HCT116 (cell line): ENCODE measurements around the gene LEMD1. TPM values are rescaled to one million over a fixed set of nuclear protein-coding genes. Genes with fewer than 3 reads are reported as not detected.

Source experiments
- ATAC-seq: fragments of 200-7000 bp; cut with Tn5 transposase; 2 replicates; pipeline ENCODE4 v1.9.1; 2020; ENCODE audit warnings: mild to moderate bottlenecking, moderate library complexity
- BruUV-seq: library from RNA; stranded (reverse); fragments of 400-500 nt; replicated peaks from 2 replicates; lab custom pipeline; 2021; lab: Mats Ljungman, UMichigan
- CTCF ChIA-PET: fragments of 300-600 bp; sonication (Branson Sonifier 250); formaldehyde crosslinking; loops from one replicate; lab custom pipeline; 2021; ENCODE audit warnings: antibody characterized with exemption; lab: Charles Lee
- POLR2A ChIA-PET: fragments of 300-600, 350-600 bp; sonication (Branson Sonifier 250); formaldehyde crosslinking; loops from one replicate; lab custom pipeline; 2021; ENCODE audit warnings: antibody characterized with exemption; lab: Charles Lee
- RAD21 ChIA-PET, 2 experiments: fragments of 300-600 bp; sonication (Branson Sonifier 250); formaldehyde crosslinking; loops; one replicate each; lab custom pipeline; 2023; ENCODE audit warnings: low total read pairs in 2 of 2; ENCODE audit not compliant: uncharacterized antibody in 2 of 2, unreplicated experiment in 2 of 2, low non-redundant PET in 1 of 2; lab: Charles Lee
- DNase-seq: peaks from one replicate; pipeline ENCODE4 v3.0.0-alpha.2; 2010; ENCODE audit warnings: low read depth, low spot score
- H2AFZ ChIP-seq: fragments of 200-600 bp; shearing (Covaris generic), sonication (generic); 2 replicates; pipeline ENCODE4 v1.6.1; 2017; ENCODE audit warnings: low read depth, mixed run types, mixed read lengths, antibody characterized with exemption, low read length; ENCODE audit not compliant: poor library complexity, severe bottlenecking
- H3K27ac ChIP-seq: 2 replicates; pipeline ENCODE4 v1.5.1; 2012; ENCODE audit warnings: low read depth, low read length
- H3K27me3 ChIP-seq: fragments of 200-600 bp; sonication (generic); 2 replicates; pipeline ENCODE4 v1.6.1; 2016; ENCODE audit warnings: mixed run types, low read length, mixed read lengths; ENCODE audit not compliant: insufficient read depth
- H3K36me3 ChIP-seq, 2 experiments: fragments of 200-500 bp in 1 of 2; fragments of 200-600 bp in 1 of 2; sonication (Bioruptor generic) in 1 of 2; sonication (generic) in 1 of 2; 2 replicates each; pipeline versions ENCODE4 v1.5.1 to v1.6.1; 2014 to 2016; ENCODE audit warnings: low read length in 2 of 2, inconsistent platforms in 1 of 2, mixed read lengths in 1 of 2, mixed run types in 1 of 2; ENCODE audit not compliant: insufficient read depth in 2 of 2, control insufficient read depth in 1 of 2
- H3K4me1 ChIP-seq, 2 experiments: fragments of 200-600 bp in 1 of 2; sonication (generic) in 1 of 2; 2 replicates each; pipeline versions ENCODE4 v1.5.1 to v1.6.1; 2012 to 2017; ENCODE audit warnings: low read length in 2 of 2, inconsistent platforms in 1 of 2, mild to moderate bottlenecking in 1 of 2, mixed read lengths in 1 of 2, mixed run types in 1 of 2, moderate library complexity in 1 of 2; ENCODE audit not compliant: insufficient read depth in 2 of 2, control insufficient read depth in 1 of 2
- H3K4me2 ChIP-seq: fragments of 200-600 bp; sonication (generic); 2 replicates; pipeline ENCODE4 v1.6.1; 2017; ENCODE audit warnings: mixed run types, low read length, mixed read lengths
- H3K4me3 ChIP-seq, 2 experiments: fragments of 200-600 bp in 1 of 2; sonication (generic) in 1 of 2; replicated peaks in 1 of 2; 2 replicates each; pipeline ENCODE4 v1.5.1; 2011 to 2016; ENCODE audit warnings: low read length in 2 of 2, control low read depth in 1 of 2, low read depth in 1 of 2, mild to moderate bottlenecking in 1 of 2, mixed read lengths in 1 of 2, mixed run types in 1 of 2
- H3K79me2 ChIP-seq: fragments of 200-600 bp; sonication (generic); 2 replicates; pipeline ENCODE4 v1.6.1; 2017; ENCODE audit warnings: mild to moderate bottlenecking, mixed run types, low read length, moderate library complexity, mixed read lengths; ENCODE audit not compliant: insufficient read depth
- H3K9ac ChIP-seq: fragments of 200-600 bp; sonication (generic); 2 replicates; pipeline ENCODE4 v1.6.1; 2016; ENCODE audit warnings: low read length, mixed read lengths
- H3K9me2 ChIP-seq: fragments of 200-600 bp; sonication (generic), shearing (Covaris generic); 2 replicates; pipeline ENCODE4 v1.6.1; 2017; ENCODE audit warnings: mixed run types, mild to moderate bottlenecking, moderate library complexity; ENCODE audit not compliant: insufficient read depth
- H3K9me3 ChIP-seq, 2 experiments: fragments of 200-500 bp in 1 of 2; fragments of 200-600 bp in 1 of 2; sonication (Bioruptor generic) in 1 of 2; sonication (generic) in 1 of 2; 2 replicates each; pipeline ENCODE4 v1.6.1; 2014 to 2017; ENCODE audit warnings: low read length in 2 of 2, mixed read lengths in 2 of 2, inconsistent platforms in 1 of 2, low read depth in 1 of 2, mild to moderate bottlenecking in 1 of 2, mixed run types in 1 of 2, moderate library complexity in 1 of 2; ENCODE audit not compliant: control insufficient read depth in 1 of 2, insufficient read depth in 1 of 2
- H4K20me1 ChIP-seq: fragments of 200-600 bp; sonication (generic), shearing (Covaris generic); 2 replicates; pipeline ENCODE4 v1.6.1; 2017; ENCODE audit warnings: mixed run types, mild to moderate bottlenecking, moderate library complexity; ENCODE audit not compliant: insufficient read depth
- CBX3 ChIP-seq: IDR thresholded peaks from 2 replicates; pipeline ENCODE4 v1.6.1; 2012; ENCODE audit warnings: low read depth
- CTCF ChIP-seq, 3 experiments: fragments of 200-600 bp in 1 of 3; sonication (generic) in 1 of 3; IDR thresholded peaks in 2 of 3; conservative IDR thresholded peaks in 1 of 3; 2 replicates each; pipeline ENCODE4 v1.5.1; 2012 to 2017; ENCODE audit warnings: low read depth in 2 of 3, low read length in 2 of 3, antibody characterized with exemption in 1 of 3, borderline replicate concordance in 1 of 3, control low read depth in 1 of 3, mild to moderate bottlenecking in 1 of 3, mixed read lengths in 1 of 3, mixed run types in 1 of 3, moderate library complexity in 1 of 3; ENCODE audit not compliant: insufficient read depth in 1 of 3
- ELF1 ChIP-seq: IDR thresholded peaks from 2 replicates; pipeline ENCODE4 v1.6.1; 2012; ENCODE audit warnings: low read depth, borderline replicate concordance
- EZH2 ChIP-seq: fragments of 200-600 bp; sonication (generic); IDR thresholded peaks from 2 replicates; pipeline ENCODE4 v1.6.1; 2017; ENCODE audit warnings: antibody characterized with exemption, mixed run types
- EZH2phosphoT487 ChIP-seq: fragments of 200-600 bp; IDR thresholded peaks from 2 replicates; pipeline ENCODE4 v1.6.1; 2018; ENCODE audit warnings: antibody characterized with exemption, borderline replicate concordance
- FOSL1 ChIP-seq: IDR thresholded peaks from 2 replicates; pipeline ENCODE4 v1.6.1; 2012; ENCODE audit warnings: low read depth
- RAD21 ChIP-seq: IDR thresholded peaks from 2 replicates; pipeline ENCODE4 v1.6.1; 2012; ENCODE audit warnings: low read depth, mild to moderate bottlenecking
- SP1 ChIP-seq: IDR thresholded peaks from 2 replicates; pipeline ENCODE4 v1.6.1; 2012; ENCODE audit warnings: low read depth
- ZFX ChIP-seq: fragments of 450-650 bp; IDR thresholded peaks from 2 replicates; pipeline ENCODE4 v1.6.1; 2017
- intact Hi-C: fragments of 100-400 bp; cut with micrococcal nuclease; formaldehyde crosslinking; loops from 2 replicates; pipeline ENCODE4 v1.10.0; 2022
- total RNA-seq: library from RNA; stranded (reverse); gene quantifications from one replicate; pipeline ENCODE4 v1.2.1, GENCODE V29; 2021; ENCODE audit not compliant: unreplicated experiment
- TF ChIP-seq, protein P1 (sequence below): IDR thresholded peaks from 2 replicates; pipeline ENCODE4 v1.6.1; 2011; ENCODE audit warnings: mild to moderate bottlenecking, low read length, moderate library complexity; ENCODE audit not compliant: insufficient replicate concordance; ENCODE audit errors: extremely low read depth

Gene LEMD1
- total RNA-seq, 1 experiment from 2014 or later, result 11.9 TPM

DNA sequence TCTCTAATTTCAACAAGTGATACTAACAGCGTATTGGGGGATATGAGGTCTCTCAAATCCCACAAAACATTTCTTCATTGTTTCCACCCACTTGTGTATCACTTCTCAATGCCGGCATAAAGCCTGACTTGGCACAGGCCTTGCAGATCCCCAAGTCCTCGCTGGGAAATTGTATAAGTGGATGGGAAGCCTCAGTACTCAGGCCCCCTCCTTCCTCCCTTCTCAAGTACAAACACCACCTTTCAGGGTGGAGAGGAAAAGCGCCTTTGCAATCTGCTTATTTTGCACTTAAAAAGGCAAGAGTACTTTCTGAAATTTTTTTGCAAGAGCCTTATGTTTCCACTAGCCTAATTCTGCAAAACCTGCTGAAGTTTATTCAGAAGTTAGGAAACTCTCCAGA, 39.3 kb downstream of the LEMD1 start:
- Histone ChIP-seq H3K9me3 (no peaks in the 10 kb centered on the region), H3K27me3 (no peaks in the 10 kb centered on the region), H3K27ac (no peak overlapping the region), H3K4me2 (no peak overlapping the region), H3K4me3 (no peak overlapping the region), H4K20me1 (no peaks in the 10 kb centered on the region), H3K9ac (no peak overlapping the region), H3K9me2 (no peaks in the 10 kb centered on the region), H3K4me1 (no peaks in the 10 kb centered on the region), H2AFZ (no peak overlapping the region), H3K79me2 (no peaks in the 10 kb centered on the region)
- DNase-seq (no peak), ATAC-seq (no peak)
- no TSS peak for BruUV-seq
- intact Hi-C loops, result no loop called here
- ChIA-PET CTCF (no interaction called here), POLR2A (no interaction called here), RAD21 (interaction anchor here in 1 of 2 experiments (1.0 kb wide), 1 partner anchor 109 kb away, joined by 3 read pairs; no protein-coding TSS in a partner anchor)
- no peak for TF ChIP-seq FOSL1
- no peak for TF ChIP-seq RAD21
- no peak for TF ChIP-seq EZH2
- TF ChIP-seq, protein P1, sequence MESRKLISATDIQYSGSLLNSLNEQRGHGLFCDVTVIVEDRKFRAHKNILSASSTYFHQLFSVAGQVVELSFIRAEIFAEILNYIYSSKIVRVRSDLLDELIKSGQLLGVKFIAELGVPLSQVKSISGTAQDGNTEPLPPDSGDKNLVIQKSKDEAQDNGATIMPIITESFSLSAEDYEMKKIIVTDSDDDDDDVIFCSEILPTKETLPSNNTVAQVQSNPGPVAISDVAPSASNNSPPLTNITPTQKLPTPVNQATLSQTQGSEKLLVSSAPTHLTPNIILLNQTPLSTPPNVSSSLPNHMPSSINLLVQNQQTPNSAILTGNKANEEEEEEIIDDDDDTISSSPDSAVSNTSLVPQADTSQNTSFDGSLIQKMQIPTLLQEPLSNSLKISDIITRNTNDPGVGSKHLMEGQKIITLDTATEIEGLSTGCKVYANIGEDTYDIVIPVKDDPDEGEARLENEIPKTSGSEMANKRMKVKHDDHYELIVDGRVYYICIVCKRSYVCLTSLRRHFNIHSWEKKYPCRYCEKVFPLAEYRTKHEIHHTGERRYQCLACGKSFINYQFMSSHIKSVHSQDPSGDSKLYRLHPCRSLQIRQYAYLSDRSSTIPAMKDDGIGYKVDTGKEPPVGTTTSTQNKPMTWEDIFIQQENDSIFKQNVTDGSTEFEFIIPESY, result no peak
- no peak for TF ChIP-seq CBX3
- TF ChIP-seq CTCF (IDR thresholded peaks at IDR 0.05 in 2 of 3, conservative IDR thresholded peaks at IDR 0.05 in 1 of 3; ENCODE audit: borderline replicate concordance in 1 of 3, insufficient read depth in 1 of 3, low read depth in 2 of 3, low read length in 2 of 3), result no peak
- no peak for TF ChIP-seq SP1
- no peak for TF ChIP-seq ELF1
- TF ChIP-seq ZFX, result no peak
- TF ChIP-seq EZH2phosphoT487, result no peak
- TF ChIP-seq, all 23 proteins: peak for 0
- no peaks in the 10 kb centered on the region for H3K36me3 ChIP-seq
